ENCODE data around the gene KIAA0825.
A peak's percentile ranks its signal among the peaks of the same experiment; 100 is the strongest.
"Not testable (repeated sequence)": the region's sequence is repeated elsewhere in the genome, so short reads cannot be mapped to it uniquely, and the experiment has no call there.

Gene KIAA0825

GRCh38 chr5:94361161-94361560 is 257.2 kb downstream of the KIAA0825 start:
- DNase-seq = no peak

DNA sequence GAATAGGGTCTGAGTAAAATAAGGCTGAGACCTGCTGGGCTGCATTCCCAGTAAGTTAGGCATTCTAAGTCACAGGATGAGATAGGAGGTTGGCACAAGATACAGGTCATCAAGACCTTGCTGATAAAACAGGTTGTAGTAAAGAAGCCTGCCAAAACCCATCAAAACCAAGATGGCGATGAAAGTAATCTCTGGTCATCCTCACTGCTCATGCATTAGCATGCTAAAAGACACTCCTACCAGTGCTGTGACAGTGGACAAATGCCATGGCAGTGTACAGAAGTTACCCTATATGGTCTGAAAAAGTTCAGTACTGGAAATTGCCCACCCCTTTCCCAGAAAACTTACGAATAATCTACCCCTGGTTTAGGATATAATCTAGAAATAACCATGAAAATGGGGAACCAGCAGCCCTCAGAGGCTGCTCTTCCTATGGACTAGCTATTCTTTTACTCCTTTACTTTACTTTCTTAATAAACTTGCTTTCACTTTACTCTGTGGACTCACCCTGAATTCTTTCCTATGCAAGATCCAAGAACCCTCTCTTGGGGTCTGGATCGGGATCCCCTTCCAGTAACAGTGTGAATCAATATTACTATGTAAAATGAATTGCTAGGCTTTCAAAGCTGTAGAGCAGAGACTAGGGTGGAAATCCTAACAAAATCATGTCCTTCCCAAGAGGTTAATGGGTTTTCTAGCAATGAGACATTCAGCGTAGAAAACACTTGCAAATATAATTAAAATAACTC is 257.8 kb downstream of the KIAA0825 start:
- no peak for DNase-seq

DNA sequence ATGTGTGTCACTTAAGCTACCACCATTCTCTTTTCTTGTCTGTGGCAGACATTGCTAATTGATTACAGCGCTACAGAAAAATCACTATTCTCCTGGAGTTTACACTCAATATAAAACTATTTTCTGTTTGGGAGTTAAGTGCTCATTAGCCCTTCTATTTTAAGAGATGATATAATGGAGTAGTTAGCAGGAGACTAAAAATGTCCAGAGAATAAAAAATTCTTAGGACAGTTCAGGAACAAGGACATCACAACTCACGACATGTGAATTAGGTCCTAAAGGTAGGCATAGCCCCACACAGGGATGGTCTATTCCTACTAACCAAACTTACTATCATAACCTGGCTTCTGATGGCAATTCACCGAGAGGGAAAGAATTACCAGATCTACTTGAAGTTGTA is 258.5 kb downstream of the KIAA0825 start:
- no peak for DNase-seq

DNA sequence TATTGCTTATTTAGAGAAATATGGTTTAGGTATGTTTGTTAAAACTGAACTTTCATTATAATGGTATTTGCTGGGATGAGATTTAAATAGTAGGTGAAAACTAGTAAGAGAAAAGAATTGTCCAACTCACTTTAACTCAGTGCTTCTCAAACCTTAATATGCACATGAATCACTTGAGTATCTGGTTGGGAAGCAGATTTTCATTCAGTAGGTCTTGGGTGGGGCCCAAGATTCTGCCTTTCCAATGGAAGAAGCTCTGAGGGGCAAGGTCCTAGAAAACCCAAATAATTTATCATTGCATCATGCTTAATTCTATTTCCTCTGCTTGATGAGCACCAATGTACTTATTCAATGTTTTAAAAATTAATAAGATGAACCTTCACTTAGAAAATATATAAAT is 262.6 kb downstream of the KIAA0825 start:
- DNase-seq = no peak

- DNase-seq = not testable (repeated sequence)
These were observed 263.4 kb downstream of the KIAA0825 start for GRCh38 chr5:94354837-94355485.

DNA sequence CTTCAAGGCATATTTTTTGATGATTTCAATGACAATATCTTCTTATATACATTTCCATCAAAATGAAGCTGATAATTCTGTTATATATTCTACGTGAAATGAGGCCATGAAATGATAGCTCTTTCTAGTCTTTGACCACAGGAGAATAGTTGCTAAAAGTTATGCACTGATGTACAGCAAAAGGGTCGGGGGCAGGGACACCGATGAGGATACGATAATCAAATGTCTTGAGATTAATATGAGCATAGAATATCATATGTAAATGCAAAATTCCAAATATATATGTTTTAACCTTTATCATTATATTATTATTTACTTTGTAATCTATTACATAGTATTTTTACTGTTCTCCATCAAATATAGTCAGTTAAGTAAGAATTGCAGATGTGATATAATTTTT is 264.8 kb downstream of the KIAA0825 start:
- DNase-seq = no peak

GRCh38 chr5:94347130-94347529 is 271.3 kb downstream of the KIAA0825 start:
- no peak for DNase-seq

DNA sequence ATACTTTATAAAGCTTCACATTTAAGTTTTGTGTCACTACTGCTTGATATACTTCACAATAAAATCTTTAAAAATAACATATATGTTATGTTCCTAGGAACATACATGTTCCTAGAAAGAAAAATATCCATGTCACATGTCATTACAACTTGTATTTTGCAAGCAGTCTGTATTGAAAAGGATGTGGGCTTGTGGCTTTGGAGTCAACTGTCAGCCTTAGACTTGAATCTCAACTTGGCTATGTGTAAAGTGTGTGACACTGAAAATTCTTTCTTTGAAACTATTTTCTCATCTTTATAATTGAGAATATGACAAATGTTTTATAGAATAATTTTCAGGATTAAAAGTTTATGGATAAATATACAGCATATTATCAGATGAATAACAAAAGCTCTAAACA is 273.1 kb downstream of the KIAA0825 start:
- no peak for DNase-seq

DNA sequence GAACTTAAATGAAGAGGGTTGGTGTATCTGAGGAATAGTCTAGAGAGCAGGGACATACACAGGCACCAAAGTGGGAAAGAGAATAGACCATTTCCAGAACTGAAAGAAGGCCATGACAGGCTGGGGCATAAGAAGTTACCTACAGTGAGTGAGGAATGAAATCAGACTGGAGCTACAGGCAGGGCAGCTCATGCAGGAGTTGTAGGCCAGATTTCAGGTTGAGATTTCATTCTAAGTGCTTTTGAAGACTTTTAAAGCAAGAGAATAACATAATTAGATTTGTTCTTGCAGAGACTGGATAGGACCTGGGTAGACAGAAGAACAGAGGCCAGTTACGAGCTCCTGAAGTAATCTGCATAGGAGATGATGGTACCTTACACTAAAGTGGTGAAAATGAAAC is 280.8 kb downstream of the KIAA0825 start:
- no peak for DNase-seq

DNA sequence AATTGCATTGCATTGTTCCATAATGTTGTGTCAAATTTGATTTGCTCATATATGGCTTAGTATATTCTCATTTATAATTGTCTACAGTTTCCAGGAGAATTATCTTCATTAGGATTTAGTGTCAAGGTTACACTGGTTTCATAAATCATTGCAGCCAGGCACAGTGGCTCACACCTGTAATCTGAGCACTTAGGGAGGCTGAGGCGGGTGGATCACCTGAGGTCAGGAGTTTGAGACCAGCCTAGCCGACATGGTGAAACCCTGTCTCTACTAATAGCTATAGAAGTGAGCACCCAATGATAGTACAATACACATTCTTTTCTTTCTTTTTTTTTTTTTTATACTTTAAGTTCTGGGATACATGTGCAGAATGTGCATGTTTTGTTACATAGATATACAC is 282.5 kb downstream of the KIAA0825 start:
- DNase-seq = no peak

DNA sequence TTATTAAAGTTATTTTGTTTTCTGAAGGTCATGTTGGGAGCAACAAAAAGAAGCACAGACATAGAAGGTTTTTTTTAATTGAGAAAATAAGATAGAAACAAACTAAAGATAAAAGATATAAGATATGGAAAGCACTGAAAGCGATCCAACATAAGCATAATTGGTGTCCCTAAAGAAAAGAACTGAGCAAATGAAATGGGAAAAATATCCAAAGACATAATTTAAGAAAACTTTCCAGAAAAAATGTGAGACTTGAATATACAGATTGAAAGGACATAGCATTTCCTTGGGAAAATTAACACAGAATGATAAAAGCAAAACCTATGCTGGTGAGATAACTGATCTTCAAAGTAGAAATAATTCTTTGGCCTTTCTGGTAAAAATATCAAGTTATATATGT is 289.3 kb downstream of the KIAA0825 start:
- peak; percentile 2 for DNase-seq

GRCh38 chr5:94326586-94326985 is 291.8 kb downstream of the KIAA0825 start:
- DNase-seq = no peak

GRCh38 chr5:94316916-94317838 is 301.2 kb downstream of the KIAA0825 start:
- DNase-seq = no peak

DNA sequence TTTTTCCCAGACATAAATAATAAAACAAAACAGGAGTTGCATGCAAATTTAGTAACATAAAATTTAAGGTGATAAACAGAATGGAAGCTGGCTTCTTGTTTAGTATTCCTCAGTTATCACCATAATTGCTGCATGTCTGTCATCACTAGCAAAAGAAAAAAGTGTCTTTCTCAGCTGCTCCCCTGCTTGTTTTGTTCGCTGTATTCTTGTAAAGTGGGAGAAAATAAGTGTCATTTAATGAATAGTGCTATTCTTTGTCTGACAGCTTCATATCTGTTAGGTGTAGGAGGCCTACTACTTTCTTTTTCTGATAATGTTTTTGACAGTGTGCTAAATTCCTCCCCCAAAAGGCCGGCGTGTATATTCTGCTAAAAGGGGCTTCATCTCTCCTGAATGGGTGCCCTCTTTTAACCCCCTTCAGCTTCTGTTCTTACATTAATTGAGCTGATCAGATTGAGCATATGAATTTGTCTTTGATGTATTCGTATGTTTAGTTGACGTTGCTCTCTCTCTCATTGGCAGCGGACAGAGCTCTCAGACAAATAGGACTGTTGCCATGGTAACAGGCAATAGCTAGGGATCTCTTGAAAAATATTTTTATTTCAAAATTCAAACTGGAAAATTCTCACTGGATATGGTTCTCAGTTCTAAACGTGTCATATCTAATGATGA is 303.8 kb downstream of the KIAA0825 start:
- no peak for DNase-seq

DNA sequence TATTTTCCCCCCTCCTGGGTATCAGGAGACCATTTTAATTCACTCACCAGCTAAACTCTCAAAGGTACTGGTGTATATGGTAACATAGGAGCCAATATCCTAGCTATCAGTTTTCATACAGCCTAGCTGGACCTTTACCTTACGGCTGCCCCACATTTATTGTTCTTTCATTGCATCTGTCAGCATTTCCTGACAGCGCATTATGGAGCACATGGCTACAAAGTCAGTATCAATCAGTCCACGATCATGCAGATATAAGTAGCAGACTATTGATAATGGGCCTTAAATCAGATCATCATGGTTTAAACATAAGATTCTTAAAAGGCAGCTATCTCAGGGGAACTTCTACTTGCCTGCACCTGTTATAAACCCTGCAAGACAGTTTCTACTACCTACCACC is 304.7 kb downstream of the KIAA0825 start:
- DNase-seq = no peak

DNA sequence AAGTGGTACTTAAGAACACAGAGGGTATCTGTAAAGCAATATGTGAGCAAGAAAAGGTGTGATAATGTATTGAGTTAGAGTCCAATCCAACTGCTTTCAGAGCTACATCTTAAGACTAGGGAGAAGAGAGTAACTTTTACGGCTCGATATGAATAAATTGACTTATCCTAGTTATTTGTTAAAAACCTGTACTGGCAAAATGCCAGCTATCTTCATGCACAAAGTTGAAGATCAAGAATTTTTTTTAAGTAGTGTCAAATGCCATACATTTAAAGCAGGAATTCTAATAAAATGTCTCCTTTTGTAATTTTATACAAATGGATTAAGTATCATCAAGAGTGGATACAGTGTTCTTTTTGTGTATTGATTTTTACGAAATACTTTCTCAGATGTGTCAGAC is 305.2 kb downstream of the KIAA0825 start:
- DNase-seq = no peak

- DNase-seq = no peak
These were observed 306.1 kb downstream of the KIAA0825 start for GRCh38 chr5:94312298-94312697.

- no peak for DNase-seq
These were observed 307.6 kb downstream of the KIAA0825 start for GRCh38 chr5:94310833-94311232.

DNA sequence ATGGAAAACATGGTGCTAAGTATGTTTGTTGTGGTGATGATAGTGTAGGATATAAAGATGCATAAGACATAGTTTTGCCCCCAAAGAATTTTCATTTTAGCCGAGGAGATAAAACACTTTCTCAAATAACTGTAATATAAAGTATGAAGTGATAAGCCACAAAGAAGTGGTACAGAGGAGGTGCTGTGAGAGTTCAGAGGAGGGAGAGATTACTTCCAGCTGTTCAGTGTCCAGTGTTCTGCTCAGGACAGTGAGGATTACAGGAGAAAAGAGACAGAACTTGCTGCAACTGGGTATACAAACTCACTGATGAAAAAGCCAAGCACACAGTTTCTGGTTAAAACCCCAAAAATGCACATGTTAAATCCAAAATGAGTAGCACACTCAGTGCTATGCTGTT is 309.3 kb downstream of the KIAA0825 start:
- DNase-seq = no peak

GRCh38 chr5:94308442-94308841 is 310.0 kb downstream of the KIAA0825 start:
- no peak for DNase-seq

DNA sequence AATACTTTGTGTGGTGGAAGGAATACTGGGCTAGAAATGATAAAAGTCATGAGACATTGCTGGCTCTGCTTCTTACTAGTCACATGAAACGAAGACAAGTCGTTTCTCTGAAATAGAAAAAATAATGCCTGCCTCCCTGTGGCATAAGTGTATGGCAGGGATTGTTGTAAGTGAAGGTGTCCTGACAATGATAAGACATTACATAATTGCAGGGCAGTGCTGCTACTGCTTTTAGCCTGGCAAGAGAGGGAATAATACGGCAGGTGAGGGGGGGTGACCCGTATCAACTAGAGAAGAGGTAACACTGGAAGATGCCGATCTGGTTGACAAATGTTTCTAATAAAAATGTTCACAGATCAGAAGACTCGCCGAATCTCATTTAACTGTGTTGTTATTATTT is 314.3 kb downstream of the KIAA0825 start:
- no peak for DNase-seq

DNA sequence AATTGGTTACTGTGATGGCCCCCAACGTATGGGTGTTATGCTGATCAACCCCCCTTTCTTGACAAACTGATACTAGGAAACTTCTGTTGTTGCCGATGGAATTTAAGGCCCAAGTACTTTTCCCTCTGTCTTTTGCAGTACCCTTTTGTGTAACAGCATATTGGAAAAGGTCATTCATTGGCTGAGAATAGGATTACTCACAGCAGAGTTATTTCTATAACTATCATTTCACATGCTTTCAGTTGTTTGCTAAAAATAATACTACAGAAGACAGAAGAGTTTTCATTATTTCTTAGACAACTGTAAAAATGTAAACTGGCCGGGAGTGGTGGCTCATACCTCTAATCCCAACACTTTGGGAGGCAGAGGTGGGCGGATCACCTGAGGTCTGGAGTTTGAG is 329.5 kb downstream of the KIAA0825 start:
- DNase-seq = no peak

DNA sequence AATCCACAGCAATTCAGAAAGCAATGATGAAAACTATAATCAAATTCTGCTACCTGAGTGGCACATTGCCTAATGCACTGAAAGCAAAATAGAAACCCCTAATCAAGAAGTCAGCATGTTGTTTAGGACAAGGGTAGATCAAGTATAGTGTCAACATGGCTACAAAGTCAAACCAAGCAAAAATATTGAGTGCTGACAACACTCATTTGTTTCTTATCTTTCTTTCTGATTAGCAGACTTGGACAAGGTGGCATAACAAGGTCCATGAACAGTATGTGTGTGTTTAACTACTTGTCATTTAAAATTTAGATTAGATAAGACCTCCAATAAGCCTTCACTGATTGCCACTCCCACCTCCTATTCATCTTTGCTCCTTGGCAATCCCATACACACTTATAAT is 332.4 kb downstream of the KIAA0825 start:
- DNase-seq = no peak

Measured in NCI-H82 (cell line).